A549 (cell line): ENCODE data around the gene LRRC3. TPM values are rescaled to one million over a fixed set of nuclear protein-coding genes. Genes with fewer than 3 reads are reported as not detected.

Experiments
- ATAC-seq, 2 experiments: fragments of 200-7000 bp in 1 of 2; fragments of >200 bp in 1 of 2; cut with Nextera tagmentation in 1 of 2; cut with Tn5 transposase in 1 of 2; 3 replicates each; pipeline versions ENCODE4 v1.8.0 to v1.9.1; 2018 to 2020; ENCODE audit warnings: mild to moderate bottlenecking in 1 of 2, moderate library complexity in 1 of 2
- CTCF ChIA-PET: fragments of 300-600 bp; sonication (Branson Sonifier 250); formaldehyde crosslinking; extraction: SDS; loops from one replicate; lab custom pipeline; 2021; ENCODE audit warnings: antibody characterized with exemption, inconsistent platforms; lab: Yijun Ruan, JAX
- POLR2A ChIA-PET: fragments of 350-600 bp; formaldehyde crosslinking; extraction: SDS; loops from one replicate; lab custom pipeline; 2021; ENCODE audit warnings: antibody characterized with exemption, inconsistent platforms; lab: Yijun Ruan, JAX
- DNase-seq, 2 experiments: peaks; one replicate each; pipeline versions ENCODE4 v3.0.0 to v3.0.0-alpha.2; 2011 to 2016; ENCODE audit warnings: low read depth in 1 of 2, low spot score in 1 of 2
- FAIRE-seq: peaks from 2 replicates; lab custom pipeline; 2011; peaks lifted over from hg19 to GRCh38; lab: Jason Lieb, UNC
- H3K27ac ChIP-seq, 2 experiments: fragments of >200 bp; sonication (Bioruptor Twin); formaldehyde crosslinking; 3 replicates each; pipeline ENCODE4 v1.5.1; 2016 to 2017
- H3K4me1 ChIP-seq: fragments of >200 bp; sonication (Bioruptor Twin); formaldehyde crosslinking; 3 replicates; pipeline ENCODE4 v1.6.1; 2016
- H3K4me2 ChIP-seq: fragments of >200 bp; sonication (Bioruptor Twin); formaldehyde crosslinking; 3 replicates; pipeline ENCODE4 v1.6.1; 2016
- H3K4me3 ChIP-seq: fragments of >200 bp; sonication (Bioruptor Twin); formaldehyde crosslinking; 3 replicates; pipeline ENCODE4 v1.5.1; 2016
- H3K9me3 ChIP-seq: fragments of >200 bp; sonication (Bioruptor Twin); formaldehyde crosslinking; 3 replicates; pipeline ENCODE4 v1.6.1; 2016
- BHLHE40 ChIP-seq: IDR thresholded peaks from 2 replicates; pipeline ENCODE4 v1.6.1; 2012; ENCODE audit warnings: low read depth, low read length, inconsistent platforms
- CBX8 ChIP-seq: fragments of 200-600 bp; sonication (generic); IDR thresholded peaks from 2 replicates; pipeline ENCODE4 v1.6.1; 2016
- CEBPB ChIP-seq, 2 experiments: fragments of >200 bp in 1 of 2; sonication (Bioruptor Twin) in 1 of 2; formaldehyde crosslinking in 1 of 2; IDR thresholded peaks; 2 replicates each; pipeline ENCODE4 v1.6.1; 2012 to 2016
- CHD2 ChIP-seq: fragments of 150-350 bp; IDR thresholded peaks from 2 replicates; pipeline ENCODE4 v1.6.1; 2014; ENCODE audit warnings: low read length; ENCODE audit not compliant: partially characterized antibody
- FOSL2 ChIP-seq, 2 experiments: fragments of 450-650 bp in 1 of 2; fragments of >200 bp in 1 of 2; sonication (Bioruptor Twin) in 1 of 2; formaldehyde crosslinking; IDR thresholded peaks; 2 replicates each; pipeline versions ENCODE4 v1.5.0 to v1.6.1; 2016 to 2020; ENCODE audit warnings: mild to moderate bottlenecking in 1 of 2, moderate library complexity in 1 of 2
- GATA3 ChIP-seq: IDR thresholded peaks from 2 replicates; pipeline ENCODE4 v1.6.1; 2012; ENCODE audit warnings: borderline replicate concordance
- HDAC2 ChIP-seq: fragments of 200-600 bp; sonication (generic); IDR thresholded peaks from 2 replicates; pipeline ENCODE4 v1.6.1; 2016
- HEYL ChIP-seq: fragments of 250-450 bp; sonication (Bioruptor Pico); IDR thresholded peaks from 2 replicates; pipeline ENCODE4 v1.8.0; 2021; ENCODE audit warnings: mild to moderate bottlenecking, moderate library complexity
- KDM1A ChIP-seq: fragments of 200-600 bp; sonication (generic); IDR thresholded peaks from 2 replicates; pipeline ENCODE4 v1.6.1; 2016; ENCODE audit warnings: low read depth, mild to moderate bottlenecking
- MAZ ChIP-seq: fragments of 150-350 bp; IDR thresholded peaks from 2 replicates; pipeline ENCODE4 v1.6.1; 2014; ENCODE audit warnings: antibody characterized with exemption, low read depth, low read length, borderline replicate concordance
- NR3C1 ChIP-seq: fragments of >200 bp; sonication (Bioruptor Twin); formaldehyde crosslinking; IDR thresholded peaks from 3 replicates; pipeline ENCODE4 v1.6.1; 2017
- POLR2A ChIP-seq: IDR thresholded peaks from 2 replicates; pipeline ENCODE4 v1.6.1; 2012; ENCODE audit warnings: mild to moderate bottlenecking, low read length
- SMC3 ChIP-seq: fragments of >200 bp; sonication (Bioruptor Twin); formaldehyde crosslinking; IDR thresholded peaks from 3 replicates; pipeline ENCODE4 v1.6.1; 2018; ENCODE audit warnings: inconsistent platforms
- TP53 ChIP-seq: fragments of 250-450 bp; sonication (Bioruptor Pico); IDR thresholded peaks from 2 replicates; pipeline ENCODE4 v1.5.0; 2021; ENCODE audit warnings: mild to moderate bottlenecking, moderate library complexity
- WGBS: methylation state at CpG from one replicate; pipeline ENCODE4 v1.1.6; 2017; ENCODE audit errors: missing lambda C conversion rate; 5-methylcytosine and 5-hydroxymethylcytosine counted together
- polyA plus RNA-seq, 4 experiments: library from polyadenylated mRNA; depleted of rRNA in 3 of 4; stranded (reverse); fragments of >200 nt; fragmentation: RNase III in 1 of 4; extraction: RNeasy Plus Mini Kit Qiagen cat#74134 plus additional on column Dnase treatment in 1 of 4; gene quantifications; 2 replicates in 3 of 4; 3 replicates in 1 of 4; pipeline ENCODE4 v1.2.3, GENCODE V29; 2011 to 2017
- TF ChIP-seq, protein P1 (sequence below): fragments of 200-600 bp; sonication (generic); IDR thresholded peaks from 2 replicates; pipeline ENCODE4 v1.6.1; 2016; ENCODE audit warnings: antibody characterized with exemption, mild to moderate bottlenecking, moderate library complexity
- TF ChIP-seq, protein P2 (sequence below): fragments of 150-350 bp; IDR thresholded peaks from 2 replicates; pipeline ENCODE4 v1.6.1; 2014; ENCODE audit warnings: low read depth, mild to moderate bottlenecking, low read length
- TF ChIP-seq, protein P3 (sequence below): fragments of 450-650 bp; IDR thresholded peaks from 2 replicates; pipeline ENCODE4 v1.6.1; 2014; ENCODE audit warnings: antibody characterized with exemption
- TF ChIP-seq, protein P4 (sequence below): fragments of >200 bp; sonication (Bioruptor Twin); formaldehyde crosslinking; IDR thresholded peaks from 3 replicates; pipeline ENCODE4 v1.6.1; 2016
- TF ChIP-seq, protein P5 (sequence below): fragments of 250-450 bp; sonication (Bioruptor Pico); IDR thresholded peaks from 2 replicates; pipeline ENCODE4 v1.5.0; 2021; ENCODE audit warnings: mild to moderate bottlenecking, moderate library complexity, borderline replicate concordance

Gene LRRC3
- polyA plus RNA-seq, 2 of the 4 experiments (the other 2 are of a cell fraction): 0.59 to 1.1 TPM

DNA sequence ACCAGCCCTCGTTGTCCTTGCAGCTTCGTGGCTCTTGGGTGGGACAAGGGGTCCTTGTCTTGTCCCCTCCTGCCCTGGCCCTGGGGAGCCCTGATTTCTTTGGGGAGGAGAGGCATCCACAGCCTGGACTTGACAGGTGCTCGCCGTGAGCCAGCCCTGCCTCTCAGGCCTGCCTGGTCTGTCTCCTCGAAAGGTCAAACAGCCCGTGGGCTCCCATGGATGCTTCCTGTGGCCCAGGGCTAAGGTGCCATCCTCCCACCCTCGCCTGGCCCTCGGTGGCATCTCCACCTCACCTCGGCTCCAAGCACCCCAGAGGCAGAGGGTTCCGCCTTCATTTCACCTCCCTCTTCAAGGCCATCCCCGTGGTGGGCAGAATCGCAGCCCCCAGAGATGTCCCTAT is 9.0 kb downstream of the LRRC3 start:
- TF ChIP-seq, protein P1, sequence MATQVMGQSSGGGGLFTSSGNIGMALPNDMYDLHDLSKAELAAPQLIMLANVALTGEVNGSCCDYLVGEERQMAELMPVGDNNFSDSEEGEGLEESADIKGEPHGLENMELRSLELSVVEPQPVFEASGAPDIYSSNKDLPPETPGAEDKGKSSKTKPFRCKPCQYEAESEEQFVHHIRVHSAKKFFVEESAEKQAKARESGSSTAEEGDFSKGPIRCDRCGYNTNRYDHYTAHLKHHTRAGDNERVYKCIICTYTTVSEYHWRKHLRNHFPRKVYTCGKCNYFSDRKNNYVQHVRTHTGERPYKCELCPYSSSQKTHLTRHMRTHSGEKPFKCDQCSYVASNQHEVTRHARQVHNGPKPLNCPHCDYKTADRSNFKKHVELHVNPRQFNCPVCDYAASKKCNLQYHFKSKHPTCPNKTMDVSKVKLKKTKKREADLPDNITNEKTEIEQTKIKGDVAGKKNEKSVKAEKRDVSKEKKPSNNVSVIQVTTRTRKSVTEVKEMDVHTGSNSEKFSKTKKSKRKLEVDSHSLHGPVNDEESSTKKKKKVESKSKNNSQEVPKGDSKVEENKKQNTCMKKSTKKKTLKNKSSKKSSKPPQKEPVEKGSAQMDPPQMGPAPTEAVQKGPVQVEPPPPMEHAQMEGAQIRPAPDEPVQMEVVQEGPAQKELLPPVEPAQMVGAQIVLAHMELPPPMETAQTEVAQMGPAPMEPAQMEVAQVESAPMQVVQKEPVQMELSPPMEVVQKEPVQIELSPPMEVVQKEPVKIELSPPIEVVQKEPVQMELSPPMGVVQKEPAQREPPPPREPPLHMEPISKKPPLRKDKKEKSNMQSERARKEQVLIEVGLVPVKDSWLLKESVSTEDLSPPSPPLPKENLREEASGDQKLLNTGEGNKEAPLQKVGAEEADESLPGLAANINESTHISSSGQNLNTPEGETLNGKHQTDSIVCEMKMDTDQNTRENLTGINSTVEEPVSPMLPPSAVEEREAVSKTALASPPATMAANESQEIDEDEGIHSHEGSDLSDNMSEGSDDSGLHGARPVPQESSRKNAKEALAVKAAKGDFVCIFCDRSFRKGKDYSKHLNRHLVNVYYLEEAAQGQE: no peak
- no peak for TF ChIP-seq CEBPB (IDR thresholded peaks at IDR 0.05)

DNA sequence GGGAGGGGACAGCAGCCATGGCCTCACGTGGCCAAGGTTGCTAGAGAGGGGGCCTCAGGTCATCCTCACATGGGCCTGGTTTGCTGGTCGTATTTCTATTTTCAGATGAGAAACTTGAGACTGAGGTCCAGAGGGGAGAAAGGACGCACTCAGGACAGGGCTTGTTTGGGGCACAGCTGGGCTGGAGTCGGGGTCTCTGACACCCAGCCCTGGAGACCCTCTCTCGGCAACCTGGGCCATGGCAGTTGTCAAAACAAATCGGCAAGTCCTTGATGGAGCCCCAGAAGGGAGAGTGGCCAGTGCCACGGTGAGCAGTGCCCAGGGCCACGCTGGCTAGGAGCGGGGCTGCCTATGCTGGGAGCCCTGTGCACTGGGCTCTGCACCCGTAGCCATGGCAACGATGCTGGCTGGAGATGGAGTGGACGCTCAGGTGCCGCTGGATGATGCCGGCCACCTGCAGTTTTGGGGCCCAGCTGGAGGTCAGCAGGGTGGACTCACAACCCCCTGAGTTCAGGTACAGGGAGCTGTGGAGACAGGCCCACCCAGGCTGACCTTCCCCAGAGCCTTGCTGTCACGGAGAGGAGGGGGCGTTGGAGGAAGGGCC is 11.1 kb downstream of the LRRC3 start:
- FAIRE-seq: no peak
- H3K4me2 ChIP-seq: no peak overlapping the region
- TF ChIP-seq SMC3 (no peak), HEYL (CRISPR knock-in tag) (no peak), POLR2A (no peak)
- TF ChIP-seq, all 56 proteins: peak for 0
- H3K27ac ChIP-seq: no peak overlapping the region
- WGBS: 41% methylated on average over 10 of the region's 16 CpGs
- ChIA-PET CTCF (interaction anchor here (1.5 kb wide), 1 partner anchor 14 kb away, joined by 7 read pairs; no protein-coding TSS in a partner anchor), POLR2A (no interaction called here)
- no peak for ATAC-seq
- no peaks in the 10 kb centered on the region for H3K4me1 ChIP-seq
- DNase-seq: no peak
- H3K9me3 ChIP-seq: no peaks in the 10 kb centered on the region
- H3K4me3 ChIP-seq: no peak overlapping the region

More for the DNA sequence above, 9.0 kb downstream of the LRRC3 start:
- CTCF ChIA-PET: no interaction called here
- no peak overlapping the region for H3K27ac ChIP-seq
- no peak for ATAC-seq
- FAIRE-seq: no peak
- H3K4me3 ChIP-seq: no peak overlapping the region
- WGBS: 42% methylated on average over 10 of the region's 12 CpGs
- H3K4me2 ChIP-seq: no peak overlapping the region
- POLR2A ChIA-PET: no interaction called here
- no peak for DNase-seq
- H3K9me3 ChIP-seq: no peaks in the 10 kb centered on the region
- H3K4me1 ChIP-seq: no peaks in the 10 kb centered on the region

DNA sequence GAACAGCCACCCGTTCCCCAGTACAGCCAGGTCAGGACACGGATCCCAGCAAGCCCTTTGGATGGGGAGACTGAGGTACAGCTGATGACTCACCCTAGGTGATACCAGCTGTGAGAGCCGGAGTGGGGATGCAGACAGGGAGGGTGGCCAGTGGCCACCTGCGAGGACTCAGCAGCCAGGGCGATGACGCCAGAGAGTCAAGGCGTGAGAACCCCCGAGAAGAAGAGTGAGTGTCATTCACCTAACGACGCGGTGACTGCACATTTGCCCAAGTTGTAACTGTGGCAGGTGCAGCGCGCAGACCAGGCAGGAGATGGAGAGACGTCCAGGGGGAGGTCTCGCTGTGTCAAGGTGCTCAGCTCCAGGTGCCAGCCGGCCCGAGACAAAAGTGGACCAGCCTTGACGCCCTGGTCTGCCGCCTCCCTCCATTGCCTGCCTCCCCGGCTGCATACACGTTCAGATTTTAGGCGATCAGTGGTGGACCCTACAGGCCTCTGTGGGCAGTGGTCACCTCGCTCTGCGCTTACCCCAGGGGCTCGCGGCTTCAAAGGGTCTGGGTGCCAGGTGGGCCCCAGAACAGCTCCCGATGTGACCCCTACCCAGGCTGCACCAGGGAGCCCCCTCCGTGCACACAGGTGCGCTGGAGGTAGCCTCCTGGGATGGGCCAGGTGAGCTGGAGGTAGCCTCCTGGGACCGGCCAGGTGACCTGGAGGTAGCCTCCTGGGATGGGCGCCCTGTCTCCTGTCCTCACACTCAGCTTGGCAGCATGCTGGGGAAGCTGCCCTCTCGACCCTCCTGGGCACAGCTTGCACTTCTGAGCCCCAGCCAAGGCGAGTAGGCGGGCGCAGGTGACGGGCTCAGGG is 11.9 kb downstream of the LRRC3 start:
- H3K4me2 ChIP-seq: no peak overlapping the region
- H3K4me1 ChIP-seq: no peaks in the 10 kb centered on the region
- no peak for DNase-seq
- CTCF ChIA-PET: interaction anchor here (1.5 kb wide), 1 partner anchor 13 kb away, joined by 7 read pairs; no protein-coding TSS in a partner anchor
- 74% methylated on average over 22 of the region's 36 CpGs for WGBS
- no peaks in the 10 kb centered on the region for H3K9me3 ChIP-seq
- POLR2A ChIA-PET: no interaction called here
- no peak for FAIRE-seq
- H3K27ac ChIP-seq: no peak overlapping the region
- no peak overlapping the region for H3K4me3 ChIP-seq
- TF ChIP-seq HEYL (CRISPR knock-in tag) (no peak), NR3C1 (no peak), BHLHE40 (no peak), GATA3 (no peak), CHD2 (no peak), CBX8 (no peak), MAZ (no peak), TP53 (no peak), HDAC2 (no peak), KDM1A (no peak), FOSL2 (IDR thresholded peaks at IDR 0.05) (no peak), FOSL2 (CRISPR knock-in tag; IDR thresholded peaks at IDR 0.05) (no peak), CEBPB (IDR thresholded peaks at IDR 0.05) (no peak)
- TF ChIP-seq, protein P2, sequence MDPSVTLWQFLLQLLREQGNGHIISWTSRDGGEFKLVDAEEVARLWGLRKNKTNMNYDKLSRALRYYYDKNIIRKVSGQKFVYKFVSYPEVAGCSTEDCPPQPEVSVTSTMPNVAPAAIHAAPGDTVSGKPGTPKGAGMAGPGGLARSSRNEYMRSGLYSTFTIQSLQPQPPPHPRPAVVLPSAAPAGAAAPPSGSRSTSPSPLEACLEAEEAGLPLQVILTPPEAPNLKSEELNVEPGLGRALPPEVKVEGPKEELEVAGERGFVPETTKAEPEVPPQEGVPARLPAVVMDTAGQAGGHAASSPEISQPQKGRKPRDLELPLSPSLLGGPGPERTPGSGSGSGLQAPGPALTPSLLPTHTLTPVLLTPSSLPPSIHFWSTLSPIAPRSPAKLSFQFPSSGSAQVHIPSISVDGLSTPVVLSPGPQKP: no peak
- TF ChIP-seq, protein P3, sequence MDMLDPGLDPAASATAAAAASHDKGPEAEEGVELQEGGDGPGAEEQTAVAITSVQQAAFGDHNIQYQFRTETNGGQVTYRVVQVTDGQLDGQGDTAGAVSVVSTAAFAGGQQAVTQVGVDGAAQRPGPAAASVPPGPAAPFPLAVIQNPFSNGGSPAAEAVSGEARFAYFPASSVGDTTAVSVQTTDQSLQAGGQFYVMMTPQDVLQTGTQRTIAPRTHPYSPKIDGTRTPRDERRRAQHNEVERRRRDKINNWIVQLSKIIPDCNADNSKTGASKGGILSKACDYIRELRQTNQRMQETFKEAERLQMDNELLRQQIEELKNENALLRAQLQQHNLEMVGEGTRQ: no peak
- TF ChIP-seq, protein P4, sequence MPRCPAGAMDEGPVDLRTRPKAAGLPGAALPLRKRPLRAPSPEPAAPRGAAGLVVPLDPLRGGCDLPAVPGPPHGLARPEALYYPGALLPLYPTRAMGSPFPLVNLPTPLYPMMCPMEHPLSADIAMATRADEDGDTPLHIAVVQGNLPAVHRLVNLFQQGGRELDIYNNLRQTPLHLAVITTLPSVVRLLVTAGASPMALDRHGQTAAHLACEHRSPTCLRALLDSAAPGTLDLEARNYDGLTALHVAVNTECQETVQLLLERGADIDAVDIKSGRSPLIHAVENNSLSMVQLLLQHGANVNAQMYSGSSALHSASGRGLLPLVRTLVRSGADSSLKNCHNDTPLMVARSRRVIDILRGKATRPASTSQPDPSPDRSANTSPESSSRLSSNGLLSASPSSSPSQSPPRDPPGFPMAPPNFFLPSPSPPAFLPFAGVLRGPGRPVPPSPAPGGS: no peak
- TF ChIP-seq, protein P5, sequence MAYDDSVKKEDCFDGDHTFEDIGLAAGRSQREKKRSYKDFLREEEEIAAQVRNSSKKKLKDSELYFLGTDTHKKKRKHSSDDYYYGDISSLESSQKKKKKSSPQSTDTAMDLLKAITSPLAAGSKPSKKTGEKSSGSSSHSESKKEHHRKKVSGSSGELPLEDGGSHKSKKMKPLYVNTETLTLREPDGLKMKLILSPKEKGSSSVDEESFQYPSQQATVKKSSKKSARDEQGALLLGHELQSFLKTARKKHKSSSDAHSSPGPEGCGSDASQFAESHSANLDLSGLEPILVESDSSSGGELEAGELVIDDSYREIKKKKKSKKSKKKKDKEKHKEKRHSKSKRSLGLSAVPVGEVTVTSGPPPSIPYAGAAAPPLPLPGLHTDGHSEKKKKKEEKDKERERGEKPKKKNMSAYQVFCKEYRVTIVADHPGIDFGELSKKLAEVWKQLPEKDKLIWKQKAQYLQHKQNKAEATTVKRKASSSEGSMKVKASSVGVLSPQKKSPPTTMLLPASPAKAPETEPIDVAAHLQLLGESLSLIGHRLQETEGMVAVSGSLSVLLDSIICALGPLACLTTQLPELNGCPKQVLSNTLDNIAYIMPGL (CRISPR knock-in tag): no peak
- ATAC-seq: no peak
